ENCODE data around the gene ACBD3.

The ACBD3 gene

DNA sequence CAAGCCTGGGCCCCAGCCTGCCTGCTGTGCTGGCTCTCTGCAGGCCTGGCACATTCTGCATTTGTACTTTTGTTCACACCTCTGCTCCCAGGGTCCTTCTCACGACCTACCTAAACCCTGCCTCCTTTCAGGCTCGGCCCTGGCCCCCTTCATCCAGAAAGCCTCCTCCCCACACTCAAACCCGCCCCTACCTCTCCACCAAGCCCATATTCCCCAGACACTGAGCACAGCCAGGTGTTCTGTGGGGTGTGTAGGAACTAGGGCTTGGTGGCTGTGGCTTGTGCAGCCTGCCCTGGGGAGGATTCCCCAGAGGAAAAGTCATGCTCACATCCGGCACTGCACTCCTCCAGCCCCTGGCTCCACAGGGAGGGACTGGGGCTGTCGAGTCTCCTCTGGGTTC is 28.7 kb upstream of the ACBD3 start:
- no peak overlapping the region for H3K27ac Mint-ChIP-seq
- peaks cover 4% of the 10 kb centered on the region for H3K27me3 Mint-ChIP-seq (ENCODE audit: low read depth, poor library complexity)
- TF ChIP-seq, protein P1, sequence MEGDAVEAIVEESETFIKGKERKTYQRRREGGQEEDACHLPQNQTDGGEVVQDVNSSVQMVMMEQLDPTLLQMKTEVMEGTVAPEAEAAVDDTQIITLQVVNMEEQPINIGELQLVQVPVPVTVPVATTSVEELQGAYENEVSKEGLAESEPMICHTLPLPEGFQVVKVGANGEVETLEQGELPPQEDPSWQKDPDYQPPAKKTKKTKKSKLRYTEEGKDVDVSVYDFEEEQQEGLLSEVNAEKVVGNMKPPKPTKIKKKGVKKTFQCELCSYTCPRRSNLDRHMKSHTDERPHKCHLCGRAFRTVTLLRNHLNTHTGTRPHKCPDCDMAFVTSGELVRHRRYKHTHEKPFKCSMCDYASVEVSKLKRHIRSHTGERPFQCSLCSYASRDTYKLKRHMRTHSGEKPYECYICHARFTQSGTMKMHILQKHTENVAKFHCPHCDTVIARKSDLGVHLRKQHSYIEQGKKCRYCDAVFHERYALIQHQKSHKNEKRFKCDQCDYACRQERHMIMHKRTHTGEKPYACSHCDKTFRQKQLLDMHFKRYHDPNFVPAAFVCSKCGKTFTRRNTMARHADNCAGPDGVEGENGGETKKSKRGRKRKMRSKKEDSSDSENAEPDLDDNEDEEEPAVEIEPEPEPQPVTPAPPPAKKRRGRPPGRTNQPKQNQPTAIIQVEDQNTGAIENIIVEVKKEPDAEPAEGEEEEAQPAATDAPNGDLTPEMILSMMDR (IDR thresholded peaks at IDR 0.05) = no peak
- no peak overlapping the region for H3K4me3 Mint-ChIP-seq
- peak; percentile 20 for DNase-seq
- H3K36me3 Mint-ChIP-seq (ENCODE audit: low read depth) = no peaks in the 10 kb centered on the region
- peaks cover 57% of the 10 kb centered on the region for H3K4me1 Mint-ChIP-seq
- no peaks in the 10 kb centered on the region for H3K9me3 Mint-ChIP-seq

DNA sequence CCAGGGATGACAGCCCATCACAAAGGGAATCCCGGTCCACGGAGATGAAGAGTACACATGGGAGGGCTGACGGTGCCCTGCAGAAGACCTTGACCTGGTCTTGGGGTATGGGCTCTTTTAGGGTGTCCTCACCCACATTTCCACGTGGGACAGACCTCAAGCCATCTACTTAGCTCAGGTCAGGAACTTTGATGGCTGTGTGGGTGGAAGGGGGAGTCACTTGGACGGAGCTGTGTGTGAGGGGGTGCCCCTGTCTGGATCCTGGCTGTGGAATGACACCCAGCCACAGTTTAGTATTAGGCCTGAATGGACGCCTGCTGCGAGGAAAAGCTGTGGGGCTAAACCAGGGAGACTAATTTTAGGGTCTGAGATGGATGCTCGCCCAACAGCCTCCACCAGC is 26.0 kb upstream of the ACBD3 start:
- H3K27ac Mint-ChIP-seq = no peak overlapping the region
- no peaks in the 10 kb centered on the region for H3K9me3 Mint-ChIP-seq
- DNase-seq = no peak
- peaks cover 4% of the 10 kb centered on the region for H3K27me3 Mint-ChIP-seq (ENCODE audit: low read depth, poor library complexity)
- TF ChIP-seq, protein P1 (IDR thresholded peaks at IDR 0.05) = no peak
- peaks cover 71% of the 10 kb centered on the region for H3K4me1 Mint-ChIP-seq
- no peak overlapping the region for H3K4me3 Mint-ChIP-seq
- H3K36me3 Mint-ChIP-seq (ENCODE audit: low read depth) = no peaks in the 10 kb centered on the region

DNA sequence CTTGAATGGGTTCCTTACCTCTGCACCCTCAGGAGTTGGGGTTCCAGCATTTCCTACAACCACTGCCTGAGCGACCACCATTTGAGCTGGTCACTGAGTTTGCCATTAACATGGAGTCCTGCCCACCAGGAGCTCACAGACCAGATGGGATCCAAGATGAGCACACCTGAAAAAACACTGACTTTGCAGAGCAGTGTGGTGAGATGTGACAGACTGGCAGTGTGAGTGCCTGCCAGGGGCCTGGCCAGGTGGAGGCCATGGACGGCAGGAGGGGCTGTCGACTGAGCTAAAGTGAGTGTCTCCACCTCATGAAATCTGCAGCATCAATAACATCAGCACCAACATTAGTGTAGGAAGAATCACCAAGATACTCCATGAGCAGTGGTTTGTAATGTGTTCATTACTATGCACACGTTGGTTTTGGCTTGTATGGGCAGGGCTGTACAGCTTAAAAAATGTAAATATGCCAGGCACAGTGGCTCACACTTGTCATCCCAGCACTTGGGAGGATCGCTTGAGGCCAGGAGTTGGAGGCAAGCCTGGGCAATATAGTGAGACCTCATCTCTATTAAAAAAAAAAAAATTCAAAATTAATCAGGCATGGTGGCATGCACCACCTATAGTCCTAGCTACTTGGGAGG is 24.8 kb upstream of the ACBD3 start:
- no peak overlapping the region for H3K27ac Mint-ChIP-seq
- H3K36me3 Mint-ChIP-seq (ENCODE audit: low read depth) = no peaks in the 10 kb centered on the region
- no peak for DNase-seq
- H3K9me3 Mint-ChIP-seq = no peaks in the 10 kb centered on the region
- no peak overlapping the region for H3K4me3 Mint-ChIP-seq
- TF ChIP-seq, protein P1 (IDR thresholded peaks at IDR 0.05) = no peak
- peaks cover 4% of the 10 kb centered on the region for H3K27me3 Mint-ChIP-seq (ENCODE audit: low read depth, poor library complexity)
- peaks cover 58% of the 10 kb centered on the region for H3K4me1 Mint-ChIP-seq

DNA sequence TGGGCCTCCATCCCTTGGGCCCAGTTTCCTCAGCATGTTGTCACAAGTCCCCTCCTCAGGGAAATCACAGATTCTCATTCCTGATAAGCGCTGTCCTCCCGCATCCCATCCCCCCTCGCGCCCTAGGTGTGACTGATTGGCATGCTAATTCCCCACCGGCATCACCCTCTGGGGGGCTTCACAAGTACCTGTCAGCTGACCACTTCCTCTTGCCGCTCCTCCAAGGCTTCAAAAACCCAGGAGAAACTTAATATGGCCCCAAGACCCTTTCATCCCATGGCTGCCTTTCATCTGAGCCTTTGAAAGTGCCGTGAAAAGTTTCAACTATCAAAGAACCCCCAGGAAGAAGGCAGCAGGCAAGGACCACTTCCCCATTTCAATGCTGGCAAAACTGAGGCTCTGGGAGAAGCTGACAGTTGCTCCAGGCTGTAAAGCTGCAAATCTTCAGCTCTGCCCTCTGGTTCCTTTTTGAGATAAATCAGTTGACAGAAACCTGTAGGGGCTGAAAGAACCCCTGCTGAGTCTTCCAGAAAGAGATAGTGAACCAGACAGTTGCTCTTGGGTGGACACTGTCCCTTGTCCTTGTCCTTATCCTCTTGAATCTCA is 24.1 kb upstream of the ACBD3 start:
- H3K9me3 Mint-ChIP-seq = no peaks in the 10 kb centered on the region
- no peak for DNase-seq
- H3K4me3 Mint-ChIP-seq = no peak overlapping the region
- TF ChIP-seq, protein P1 (IDR thresholded peaks at IDR 0.05) = no peak
- no peak overlapping the region for H3K27ac Mint-ChIP-seq
- H3K4me1 Mint-ChIP-seq = peaks cover 52% of the 10 kb centered on the region
- no peaks in the 10 kb centered on the region for H3K36me3 Mint-ChIP-seq (ENCODE audit: low read depth)
- H3K27me3 Mint-ChIP-seq (ENCODE audit: low read depth, poor library complexity) = peaks cover 4% of the 10 kb centered on the region

DNA sequence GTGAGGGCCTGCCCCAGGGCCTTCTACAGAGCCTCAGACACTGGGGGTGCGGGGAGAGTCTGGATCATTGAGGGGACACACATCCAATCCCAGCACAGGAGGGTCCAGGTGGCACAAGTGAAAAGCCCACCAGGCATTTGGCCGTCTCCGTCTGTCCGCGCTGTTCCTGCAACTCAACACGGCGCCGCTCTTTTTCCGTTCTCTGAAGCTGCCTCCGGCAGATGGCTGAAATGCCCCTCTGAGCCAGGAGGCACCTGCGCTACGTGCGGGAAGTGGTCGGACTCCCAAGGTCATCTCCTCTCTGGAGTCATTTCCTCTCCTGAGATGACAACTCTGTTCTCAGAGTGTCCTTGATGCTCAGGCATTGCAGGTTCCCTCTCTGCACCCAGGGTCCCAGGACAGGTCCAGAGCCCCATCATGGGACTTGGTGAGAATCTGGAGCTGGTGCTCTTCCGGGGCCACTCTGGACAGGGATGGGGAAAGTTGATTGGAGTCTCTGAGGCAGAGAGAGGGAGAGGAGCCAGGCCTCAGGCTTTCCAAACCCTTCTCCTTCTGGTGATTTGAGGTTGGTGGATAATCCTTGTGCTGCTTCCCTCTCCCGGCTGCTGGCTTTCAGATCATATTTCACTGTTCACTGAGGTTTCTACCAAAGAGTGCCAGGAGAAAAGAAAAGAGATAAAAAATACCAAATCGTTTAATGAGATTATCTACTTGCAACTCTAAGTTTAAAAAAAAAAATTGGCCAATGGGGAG is 22.9 kb upstream of the ACBD3 start:
- H3K27me3 Mint-ChIP-seq (ENCODE audit: low read depth, poor library complexity) = peaks cover 4% of the 10 kb centered on the region
- H3K36me3 Mint-ChIP-seq (ENCODE audit: low read depth) = no peaks in the 10 kb centered on the region
- no peaks in the 10 kb centered on the region for H3K9me3 Mint-ChIP-seq
- peaks cover 42% of the 10 kb centered on the region for H3K4me1 Mint-ChIP-seq
- H3K4me3 Mint-ChIP-seq = peak overlapping the region; percentile 46
- TF ChIP-seq, protein P1 (IDR thresholded peaks at IDR 0.05) = no peak
- no peak overlapping the region for H3K27ac Mint-ChIP-seq
- DNase-seq = no peak
